Neural cell (in vitro differentiated cells): ENCODE results near the gene ACAD9. TPM values are rescaled to one million over a fixed set of nuclear protein-coding genes. Genes with fewer than 3 reads are reported as not detected.

ENCODE experiments used
- H2AFZ ChIP-seq: fragments of 200-600, 300-800 bp; sonication (generic), shearing (Covaris generic); 2 replicates; pipeline ENCODE4 v1.6.0; 2014; ENCODE audit warnings: low read depth, mild to moderate bottlenecking, antibody characterized with exemption, low read length, moderate library complexity
- H3F3A ChIP-seq: fragments of 200-600 bp; shearing (Covaris generic); 2 replicates; pipeline ENCODE4 v1.6.1; 2016; ENCODE audit warnings: mild to moderate bottlenecking, moderate library complexity, mixed read lengths, antibody characterized with exemption, low read length; ENCODE audit not compliant: insufficient read depth, poor library complexity, severe bottlenecking
- H3K27ac ChIP-seq: fragments of 200-600, 300-800 bp; sonication (generic), shearing (Covaris generic); 2 replicates; pipeline ENCODE4 v1.5.1; 2014; ENCODE audit warnings: mild to moderate bottlenecking, low read length, moderate library complexity
- H3K27me3 ChIP-seq: fragments of 300-800, 200-600 bp; sonication (generic), shearing (Covaris generic); 2 replicates; pipeline ENCODE4 v1.6.0; 2014; ENCODE audit warnings: mild to moderate bottlenecking, low read depth, low read length, moderate library complexity; ENCODE audit not compliant: insufficient read depth
- H3K36me3 ChIP-seq: fragments of 300-800, 200-600 bp; sonication (generic), shearing (Covaris generic); 2 replicates; pipeline ENCODE4 v1.5.1; 2014; ENCODE audit warnings: mild to moderate bottlenecking, antibody characterized with exemption, low read length, moderate library complexity; ENCODE audit not compliant: insufficient read depth
- H3K4me2 ChIP-seq: fragments of 300-800, 200-600 bp; sonication (generic), shearing (Covaris generic); 2 replicates; pipeline ENCODE4 v1.6.0; 2014; ENCODE audit warnings: mild to moderate bottlenecking, low read length
- H3K4me3 ChIP-seq: fragments of 300-800, 200-600 bp; sonication (generic), shearing (Covaris generic); 2 replicates; pipeline ENCODE4 v1.5.1; 2014; ENCODE audit warnings: mild to moderate bottlenecking, low read length, moderate library complexity
- H3K79me2 ChIP-seq: fragments of 200-600 bp; shearing (Covaris generic); replicated peaks from 2 replicates; pipeline ENCODE4 v1.6.0; 2014; ENCODE audit warnings: mild to moderate bottlenecking, low read length, moderate library complexity; ENCODE audit not compliant: insufficient read depth
- H3K9ac ChIP-seq: fragments of 300-800, 200-600 bp; sonication (generic), shearing (Covaris generic); 2 replicates; pipeline ENCODE4 v1.6.1; 2016; ENCODE audit warnings: mild to moderate bottlenecking, low read length, mixed read lengths
- H3K9me2 ChIP-seq: fragments of 200-600 bp; shearing (Covaris generic); 2 replicates; pipeline ENCODE4 v1.6.1; 2016; ENCODE audit warnings: mild to moderate bottlenecking, low read length, mixed read lengths; ENCODE audit not compliant: insufficient read depth
- H3K9me3 ChIP-seq: fragments of 200-600, 300-800 bp; sonication (generic), shearing (Covaris generic); 2 replicates; pipeline ENCODE4 v1.6.1; 2016; ENCODE audit warnings: mild to moderate bottlenecking, mixed run types, low read length, moderate library complexity, mixed read lengths
- H4K20me1 ChIP-seq: fragments of 200-600 bp; shearing (Covaris generic); 2 replicates; pipeline ENCODE4 v1.6.1; 2016; ENCODE audit warnings: mild to moderate bottlenecking, mixed run types; ENCODE audit not compliant: insufficient read depth
- EP300 ChIP-seq: fragments of 450-650 bp; conservative IDR thresholded peaks from 2 replicates; pipeline ENCODE4 v1.6.1; 2014; ENCODE audit warnings: antibody characterized with exemption, mild to moderate bottlenecking, moderate library complexity; ENCODE audit not compliant: poor library complexity, severe bottlenecking
- EZH2 ChIP-seq: fragments of 200-600, 300-800 bp; shearing (Covaris generic), sonication (generic); IDR thresholded peaks from 2 replicates; pipeline ENCODE4 v1.6.1; 2014; ENCODE audit warnings: antibody characterized with exemption, low read length, borderline replicate concordance, mild to moderate bottlenecking; ENCODE audit not compliant: insufficient read depth, poor library complexity, severe bottlenecking
- MXI1 ChIP-seq: fragments of 450-650 bp; conservative IDR thresholded peaks from 2 replicates; pipeline ENCODE4 v1.6.1; 2014; ENCODE audit warnings: antibody characterized with exemption, mild to moderate bottlenecking; ENCODE audit not compliant: poor library complexity, severe bottlenecking
- POLR2AphosphoS5 ChIP-seq: IDR thresholded peaks from 2 replicates; pipeline ENCODE4 v1.6.1; 2012
- RAD21 ChIP-seq: fragments of 450-650 bp; conservative IDR thresholded peaks from 2 replicates; pipeline ENCODE4 v1.6.1; 2014; ENCODE audit warnings: antibody characterized with exemption, mild to moderate bottlenecking, moderate library complexity
- SMC3 ChIP-seq: fragments of 450-650 bp; conservative IDR thresholded peaks from 2 replicates; pipeline ENCODE4 v1.6.1; 2014; ENCODE audit warnings: antibody characterized with exemption, mild to moderate bottlenecking, moderate library complexity; ENCODE audit not compliant: poor library complexity
- TAF1 ChIP-seq: IDR thresholded peaks from 2 replicates; pipeline ENCODE4 v1.6.1; 2012; ENCODE audit warnings: low read depth
- polyA plus RNA-seq: library from polyadenylated mRNA; depleted of rRNA; stranded (reverse); fragments of >200 nt; gene quantifications from 2 replicates; pipeline ENCODE4 v1.2.3, GENCODE V29; 2014
- TF ChIP-seq, protein P1 (sequence below): fragments of 450-650 bp; IDR thresholded peaks from 2 replicates; pipeline ENCODE4 v1.5.1; 2014; ENCODE audit warnings: antibody characterized with exemption, mild to moderate bottlenecking, moderate library complexity; ENCODE audit not compliant: poor library complexity, severe bottlenecking
- TF ChIP-seq, protein P2 (sequence below): IDR thresholded peaks from 2 replicates; pipeline ENCODE4 v1.6.1; 2012; ENCODE audit warnings: borderline replicate concordance

ACAD9 gene
- polyA plus RNA-seq, 1 donor from 2014 or later, result 33.5 TPM

DNA sequence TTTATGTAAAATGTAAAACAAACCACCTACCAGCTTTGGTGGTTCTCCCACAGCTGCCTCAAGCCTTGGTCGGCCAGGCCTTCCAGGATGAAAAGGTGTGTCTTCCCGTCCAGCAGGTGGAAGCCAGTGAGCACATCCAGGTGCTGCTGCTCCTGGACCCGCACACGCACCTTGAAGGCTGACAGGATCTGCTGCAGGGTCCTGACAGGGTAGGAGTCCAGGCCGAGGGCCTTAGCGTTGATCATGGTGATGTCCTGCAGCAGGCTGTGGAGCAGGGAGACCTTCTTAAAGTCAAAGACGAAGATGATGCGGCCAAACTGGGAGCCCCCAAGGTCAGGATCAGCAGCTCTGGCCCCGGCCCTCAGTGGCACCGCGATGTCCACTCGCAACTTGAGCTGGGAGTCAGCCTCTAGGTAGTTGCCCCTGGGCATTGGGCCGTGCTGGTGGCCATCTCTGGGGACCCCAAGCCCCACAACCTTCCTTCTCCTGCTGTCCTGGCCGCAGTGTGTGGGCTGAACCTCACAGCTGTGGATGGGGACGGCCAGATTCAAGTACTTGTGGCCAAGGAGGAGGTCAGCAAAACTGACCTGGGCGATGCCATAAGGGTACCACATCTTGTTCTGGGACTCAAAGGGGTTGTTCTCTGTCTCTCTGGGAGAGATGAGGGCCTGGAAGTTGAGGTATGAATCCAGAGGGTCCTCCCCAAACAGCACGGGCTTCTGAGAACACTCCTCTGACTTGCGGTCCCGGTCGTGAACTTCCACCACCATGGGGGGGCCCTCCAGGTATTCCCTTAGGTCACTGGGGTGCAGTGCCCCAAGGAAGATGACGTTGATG lies 65.8 kb downstream of the ACAD9 start:
- Histone ChIP-seq H4K20me1 (no peaks in the 10 kb centered on the region), H3K27me3 (no peaks in the 10 kb centered on the region), H3K9me2 (no peaks in the 10 kb centered on the region), H3K4me2 (no peak overlapping the region), H3K9ac (no peak overlapping the region), H3K27ac (no peak overlapping the region), H3K4me3 (no peak overlapping the region), H2AFZ (no peak overlapping the region), H3K36me3 (no peaks in the 10 kb centered on the region), H3K79me2 (no peaks in the 10 kb centered on the region), H3K9me3 (no peaks in the 10 kb centered on the region), H3F3A (no peaks in the 10 kb centered on the region)
- TF ChIP-seq, protein P1, sequence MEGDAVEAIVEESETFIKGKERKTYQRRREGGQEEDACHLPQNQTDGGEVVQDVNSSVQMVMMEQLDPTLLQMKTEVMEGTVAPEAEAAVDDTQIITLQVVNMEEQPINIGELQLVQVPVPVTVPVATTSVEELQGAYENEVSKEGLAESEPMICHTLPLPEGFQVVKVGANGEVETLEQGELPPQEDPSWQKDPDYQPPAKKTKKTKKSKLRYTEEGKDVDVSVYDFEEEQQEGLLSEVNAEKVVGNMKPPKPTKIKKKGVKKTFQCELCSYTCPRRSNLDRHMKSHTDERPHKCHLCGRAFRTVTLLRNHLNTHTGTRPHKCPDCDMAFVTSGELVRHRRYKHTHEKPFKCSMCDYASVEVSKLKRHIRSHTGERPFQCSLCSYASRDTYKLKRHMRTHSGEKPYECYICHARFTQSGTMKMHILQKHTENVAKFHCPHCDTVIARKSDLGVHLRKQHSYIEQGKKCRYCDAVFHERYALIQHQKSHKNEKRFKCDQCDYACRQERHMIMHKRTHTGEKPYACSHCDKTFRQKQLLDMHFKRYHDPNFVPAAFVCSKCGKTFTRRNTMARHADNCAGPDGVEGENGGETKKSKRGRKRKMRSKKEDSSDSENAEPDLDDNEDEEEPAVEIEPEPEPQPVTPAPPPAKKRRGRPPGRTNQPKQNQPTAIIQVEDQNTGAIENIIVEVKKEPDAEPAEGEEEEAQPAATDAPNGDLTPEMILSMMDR, result no peak
- TF ChIP-seq, protein P2, sequence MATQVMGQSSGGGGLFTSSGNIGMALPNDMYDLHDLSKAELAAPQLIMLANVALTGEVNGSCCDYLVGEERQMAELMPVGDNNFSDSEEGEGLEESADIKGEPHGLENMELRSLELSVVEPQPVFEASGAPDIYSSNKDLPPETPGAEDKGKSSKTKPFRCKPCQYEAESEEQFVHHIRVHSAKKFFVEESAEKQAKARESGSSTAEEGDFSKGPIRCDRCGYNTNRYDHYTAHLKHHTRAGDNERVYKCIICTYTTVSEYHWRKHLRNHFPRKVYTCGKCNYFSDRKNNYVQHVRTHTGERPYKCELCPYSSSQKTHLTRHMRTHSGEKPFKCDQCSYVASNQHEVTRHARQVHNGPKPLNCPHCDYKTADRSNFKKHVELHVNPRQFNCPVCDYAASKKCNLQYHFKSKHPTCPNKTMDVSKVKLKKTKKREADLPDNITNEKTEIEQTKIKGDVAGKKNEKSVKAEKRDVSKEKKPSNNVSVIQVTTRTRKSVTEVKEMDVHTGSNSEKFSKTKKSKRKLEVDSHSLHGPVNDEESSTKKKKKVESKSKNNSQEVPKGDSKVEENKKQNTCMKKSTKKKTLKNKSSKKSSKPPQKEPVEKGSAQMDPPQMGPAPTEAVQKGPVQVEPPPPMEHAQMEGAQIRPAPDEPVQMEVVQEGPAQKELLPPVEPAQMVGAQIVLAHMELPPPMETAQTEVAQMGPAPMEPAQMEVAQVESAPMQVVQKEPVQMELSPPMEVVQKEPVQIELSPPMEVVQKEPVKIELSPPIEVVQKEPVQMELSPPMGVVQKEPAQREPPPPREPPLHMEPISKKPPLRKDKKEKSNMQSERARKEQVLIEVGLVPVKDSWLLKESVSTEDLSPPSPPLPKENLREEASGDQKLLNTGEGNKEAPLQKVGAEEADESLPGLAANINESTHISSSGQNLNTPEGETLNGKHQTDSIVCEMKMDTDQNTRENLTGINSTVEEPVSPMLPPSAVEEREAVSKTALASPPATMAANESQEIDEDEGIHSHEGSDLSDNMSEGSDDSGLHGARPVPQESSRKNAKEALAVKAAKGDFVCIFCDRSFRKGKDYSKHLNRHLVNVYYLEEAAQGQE, result no peak
- TF ChIP-seq SMC3, result no peak

DNA sequence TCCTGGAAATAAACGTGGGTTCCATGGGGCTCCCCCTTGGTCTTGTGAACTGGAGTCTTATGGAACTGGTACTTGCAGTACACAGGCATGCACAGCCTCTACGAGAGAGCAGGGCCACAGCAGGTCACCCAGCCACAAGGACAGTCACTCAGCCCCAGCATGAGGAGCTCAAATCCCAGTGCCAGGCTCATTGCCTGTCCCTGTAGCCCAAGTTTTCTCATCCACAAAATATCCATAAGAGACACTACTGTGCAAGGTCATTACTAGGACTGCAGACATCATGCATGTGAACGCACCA lies 66.4 kb downstream of the ACAD9 start:
- Histone ChIP-seq H3K4me3 (no peak overlapping the region), H3K79me2 (no peaks in the 10 kb centered on the region), H3K9me2 (no peaks in the 10 kb centered on the region), H3K27ac (no peak overlapping the region), H3F3A (no peaks in the 10 kb centered on the region), H3K4me2 (no peak overlapping the region), H4K20me1 (no peaks in the 10 kb centered on the region), H3K36me3 (no peaks in the 10 kb centered on the region), H3K9me3 (no peaks in the 10 kb centered on the region), H3K27me3 (no peaks in the 10 kb centered on the region), H2AFZ (no peak overlapping the region), H3K9ac (no peak overlapping the region)
- TF ChIP-seq RAD21 (no peak), MXI1 (no peak), EP300 (no peak), TAF1 (no peak), POLR2AphosphoS5 (no peak), EZH2 (no peak), SMC3 (no peak)
- TF ChIP-seq, protein P2, result no peak
- TF ChIP-seq, protein P1, result no peak
